WTC11 (cell line): ENCODE data around the gene SOCS3.

Experiments
- CTCF ChIP-seq: fragments of 200-600 bp; IDR thresholded peaks from 2 replicates; pipeline ENCODE4 v1.8.0; 2022; ENCODE audit warnings: antibody characterized with exemption
- MAX ChIP-seq: sonication (generic); formaldehyde crosslinking; IDR thresholded peaks from 2 replicates; pipeline ENCODE4 v1.8.0; 2022; ENCODE audit warnings: mild to moderate bottlenecking, missing genetic modification reagents
- ZNF423 ChIP-seq: fragments of 250-450 bp; sonication (Bioruptor Pico); IDR thresholded peaks from 2 replicates; pipeline ENCODE4 v2.1.2; 2022; ENCODE audit warnings: mild to moderate bottlenecking, moderate library complexity

- TF ChIP-seq CTCF, result no peak
- no peak for TF ChIP-seq MAX
- TF ChIP-seq ZNF423, result no peak
Measured at GRCh38 chr17:78383725-78384471, 24.0 kb upstream of the SOCS3 start.
